GM15510 (cell line): ENCODE data around the gene EGF.

Source experiments
- POLR2A ChIP-seq: IDR thresholded peaks from 3 replicates; pipeline ENCODE4 v1.6.1; 2011; ENCODE audit warnings: borderline replicate concordance; ENCODE audit not compliant: insufficient read length; ENCODE audit errors: extremely low read depth

EGF gene

GRCh38 chr4:110059556-110060191 is 147.0 kb downstream of the EGF start:
- TF ChIP-seq POLR2A: no peak

GRCh38 chr4:110061076-110061475 is 148.4 kb downstream of the EGF start:
- TF ChIP-seq POLR2A: no peak
